Measurements from ENCODE around the gene IMMP2L.
"Not testable (repeated sequence)": the region's sequence is repeated elsewhere in the genome, so short reads cannot be mapped to it uniquely, and the experiment has no call there.

IMMP2L gene

DNA sequence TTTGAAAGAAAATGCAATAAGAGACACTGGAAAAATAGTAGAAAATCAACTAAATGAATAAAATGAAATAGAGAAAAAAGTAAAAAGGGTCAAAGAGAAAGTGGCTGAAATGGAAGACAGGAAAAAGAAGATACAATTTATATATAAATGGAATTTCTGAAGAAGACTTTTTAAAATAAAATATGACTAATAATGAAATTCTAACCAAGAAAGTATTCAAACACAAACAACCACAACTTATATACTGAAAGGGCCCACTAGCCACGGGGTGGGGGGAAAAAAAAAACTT lies 232.1 kb downstream of the IMMP2L start:
- DNase-seq (ENCODE audit: low spot score) = no peak

DNA sequence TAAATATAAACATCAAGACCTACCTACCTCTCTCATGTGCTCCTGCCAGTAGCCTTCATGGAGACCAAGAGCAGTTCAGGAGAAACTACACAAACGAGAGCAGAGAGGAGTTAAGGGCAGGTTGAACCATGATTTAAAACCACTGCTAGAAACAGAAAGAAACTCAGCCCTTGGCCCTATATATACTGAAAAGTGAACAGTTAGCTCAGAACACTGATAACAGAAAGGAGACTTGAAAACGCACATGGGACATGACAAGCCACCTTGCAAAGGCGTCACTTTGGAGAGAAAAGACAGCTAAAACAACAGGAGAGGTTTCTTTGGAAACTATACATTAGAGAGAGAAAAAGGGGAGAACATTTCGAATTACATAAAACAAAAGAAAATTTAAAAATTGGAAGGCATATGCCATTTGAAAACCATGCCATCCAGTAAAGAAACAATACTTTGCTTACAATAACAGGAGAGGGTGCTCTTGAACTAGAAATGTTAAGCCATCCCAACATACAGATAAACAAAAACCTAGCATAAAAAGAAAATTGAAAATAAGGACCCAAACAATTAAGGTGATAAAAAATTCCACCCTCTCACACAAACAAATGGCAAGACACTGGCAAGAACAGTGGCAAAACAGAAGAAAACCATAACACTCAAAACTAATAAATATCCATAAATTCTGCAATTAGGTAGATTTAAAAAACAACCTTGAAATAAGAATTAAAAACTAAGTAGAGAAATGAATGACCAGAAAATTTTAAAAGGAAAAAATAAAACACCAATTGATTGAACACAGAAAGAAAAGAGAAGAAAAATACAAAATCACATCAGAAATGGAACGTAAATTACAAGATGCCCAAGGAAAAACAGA lies 232.7 kb downstream of the IMMP2L start:
- DNase-seq (ENCODE audit: low spot score) = no peak

DNA sequence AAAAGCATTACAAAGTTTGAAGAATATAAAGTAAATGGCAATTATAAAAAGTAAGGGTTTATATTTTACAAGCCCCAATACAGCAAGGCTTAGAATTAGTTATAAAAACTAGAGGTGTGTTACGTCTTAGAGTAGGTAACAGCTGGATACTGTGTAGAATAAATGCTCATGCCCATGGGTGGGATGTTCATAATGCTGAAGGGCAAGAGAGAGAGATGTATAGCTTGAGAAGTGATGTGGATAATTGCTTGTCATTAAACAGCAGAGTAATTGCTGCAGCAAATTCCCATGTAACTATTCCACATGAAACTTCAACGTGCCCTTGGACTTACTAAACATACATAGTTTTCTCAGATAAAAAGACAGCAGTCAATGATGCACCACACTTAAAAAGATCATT lies 233.8 kb downstream of the IMMP2L start:
- DNase-seq (ENCODE audit: low spot score) = no peak

DNA sequence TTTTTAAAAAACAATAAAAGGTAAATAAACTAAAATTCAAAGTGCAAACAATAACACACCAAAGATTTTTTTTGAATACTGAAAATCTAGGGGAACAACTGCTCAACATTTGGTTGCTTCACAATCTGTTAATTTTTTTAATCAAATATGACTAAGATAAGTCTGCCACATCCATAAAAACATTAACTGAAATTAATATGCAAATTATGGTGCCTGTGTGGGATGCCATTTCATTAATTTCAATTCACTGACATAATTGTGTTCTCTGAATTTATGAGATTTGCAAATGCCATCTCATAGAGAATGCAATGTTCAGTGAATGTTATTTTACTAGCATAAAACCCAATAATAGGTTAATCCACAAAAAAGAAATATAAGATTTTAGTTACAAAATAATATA lies 237.5 kb downstream of the IMMP2L start:
- DNase-seq (ENCODE audit: low spot score) = no peak

DNA sequence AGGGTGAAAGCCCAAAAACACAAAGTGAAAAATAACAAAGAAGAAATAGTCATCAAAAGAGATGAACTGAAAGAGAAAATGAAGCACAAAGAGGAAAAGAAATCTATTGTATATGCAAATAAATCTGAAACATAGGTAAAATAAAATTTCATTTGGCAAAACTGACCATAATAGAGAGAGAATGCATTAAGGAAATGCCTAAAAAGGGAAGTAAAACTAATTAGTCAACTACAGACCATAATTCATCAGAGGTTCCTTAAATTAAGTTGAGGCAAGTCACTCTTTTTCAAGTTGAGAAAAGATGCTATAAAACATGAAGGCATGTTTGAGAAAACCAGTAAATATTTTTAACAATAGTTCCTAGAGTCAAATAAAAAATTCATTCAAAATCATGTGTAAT lies 238.1 kb downstream of the IMMP2L start:
- no peak for DNase-seq (ENCODE audit: low spot score)

DNA sequence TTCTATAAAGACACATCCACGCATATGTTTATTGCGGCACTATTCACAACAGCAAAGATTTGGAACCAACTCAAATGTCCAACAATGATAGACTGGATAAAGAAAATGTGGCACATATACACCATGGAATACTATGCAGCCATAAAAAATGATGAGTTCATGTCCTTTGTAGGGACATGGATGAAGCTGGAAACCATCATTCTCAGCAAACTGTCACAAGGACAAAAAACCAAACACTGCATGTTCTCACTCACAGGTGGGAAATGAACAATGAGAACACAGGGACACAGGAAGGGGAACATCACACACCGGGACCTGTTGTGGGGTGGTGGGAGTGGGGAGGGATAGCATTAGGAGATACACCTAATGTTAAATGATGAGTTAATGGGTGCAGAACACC lies 238.6 kb downstream of the IMMP2L start:
- DNase-seq (ENCODE audit: low spot score) = not testable (repeated sequence)

DNA sequence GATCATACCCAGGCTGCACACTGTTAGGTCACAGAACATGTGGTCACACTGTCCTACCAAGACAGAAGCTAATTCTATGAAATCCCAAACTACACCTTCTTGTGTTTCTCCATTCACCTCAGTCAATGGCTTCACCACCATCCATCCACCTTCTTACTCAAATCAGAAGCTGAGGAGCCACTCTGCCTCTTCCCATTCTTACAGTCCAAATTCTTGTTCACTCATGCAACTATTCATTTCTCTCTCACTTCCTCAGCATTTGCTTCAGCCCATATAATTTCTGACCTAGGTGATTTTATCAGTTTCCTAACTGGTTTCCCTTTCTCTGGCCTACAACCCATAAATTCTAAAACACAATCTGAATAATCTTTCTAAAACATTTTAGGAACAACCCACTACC lies 242.2 kb downstream of the IMMP2L start:
- DNase-seq (ENCODE audit: low spot score) = no peak

DNA sequence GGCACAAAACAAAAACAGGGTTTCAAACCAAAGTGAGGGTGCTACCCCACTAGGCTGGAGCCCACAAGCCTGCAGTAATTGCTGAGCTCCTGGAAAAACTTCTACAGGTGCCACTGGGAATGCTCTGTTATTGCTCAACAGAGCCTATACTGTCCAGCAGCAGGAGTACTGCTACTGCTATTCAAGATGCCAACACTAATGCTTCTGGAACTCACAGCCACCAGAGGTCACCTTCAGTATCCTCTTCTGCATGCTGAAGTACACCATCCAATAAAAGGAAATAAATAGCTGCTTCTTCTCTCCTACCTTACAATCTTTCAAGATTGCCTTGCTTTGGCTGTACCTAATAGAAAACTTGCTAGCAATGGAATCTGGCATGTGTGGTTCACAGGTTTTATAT lies 249.3 kb downstream of the IMMP2L start:
- DNase-seq (ENCODE audit: low spot score) = no peak

DNA sequence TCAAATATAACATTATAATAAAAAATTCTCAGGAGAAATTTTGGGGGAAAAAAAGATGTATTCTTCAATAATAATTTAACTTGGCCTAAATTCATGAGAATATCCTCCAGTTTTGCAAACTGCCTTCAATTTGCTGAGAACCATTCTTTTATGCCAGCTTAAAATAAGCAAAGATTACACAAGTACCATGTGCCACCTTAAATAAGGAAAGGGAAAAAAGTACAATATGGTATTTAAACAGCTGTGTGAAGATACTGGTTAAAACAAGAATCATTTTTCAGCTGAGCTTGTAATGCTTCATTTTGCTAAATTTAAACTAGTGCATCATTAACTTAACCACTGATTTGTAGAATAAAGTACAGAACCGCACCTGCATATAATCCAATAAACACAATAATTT lies 253.6 kb downstream of the IMMP2L start:
- no peak for DNase-seq (ENCODE audit: low spot score)

DNA sequence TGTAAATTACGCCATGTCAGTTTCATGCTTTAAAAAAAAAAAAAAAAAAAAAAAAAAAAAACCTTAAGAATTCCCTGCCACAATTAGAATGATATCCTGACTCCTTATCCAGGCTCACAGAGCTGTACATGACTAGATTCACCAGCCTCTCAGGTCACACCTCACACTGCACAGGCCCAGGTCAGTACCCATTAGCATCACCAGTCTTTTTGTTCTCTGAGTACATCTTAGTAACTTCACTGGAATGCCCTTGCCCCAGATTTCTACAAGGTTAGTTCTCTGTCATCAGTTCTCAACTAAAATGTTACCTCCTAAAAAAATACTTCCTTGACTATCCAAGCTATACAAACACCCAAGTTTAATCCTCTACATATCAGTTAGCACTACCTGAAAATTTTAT lies 260.4 kb downstream of the IMMP2L start:
- no peak for DNase-seq (ENCODE audit: low spot score)

DNA sequence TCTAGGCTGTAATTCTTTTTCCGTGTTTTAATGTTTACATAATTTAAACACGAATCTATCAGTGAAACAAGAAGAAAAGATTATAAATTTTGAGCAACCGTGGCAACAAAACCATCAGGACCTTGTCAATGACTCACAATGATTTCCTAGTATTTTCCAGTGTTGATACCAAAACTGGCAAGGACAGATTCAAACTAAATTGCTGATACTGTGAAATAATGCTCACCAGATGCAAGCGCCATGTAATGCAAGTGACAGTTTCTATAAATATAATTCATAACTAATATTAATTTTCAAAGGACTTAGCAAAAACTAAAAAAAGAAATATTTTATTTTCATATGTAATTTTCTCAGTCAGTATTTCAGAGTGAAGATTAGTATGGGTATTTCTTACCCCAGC lies 267.8 kb downstream of the IMMP2L start:
- DNase-seq (ENCODE audit: low spot score) = no peak

DNA sequence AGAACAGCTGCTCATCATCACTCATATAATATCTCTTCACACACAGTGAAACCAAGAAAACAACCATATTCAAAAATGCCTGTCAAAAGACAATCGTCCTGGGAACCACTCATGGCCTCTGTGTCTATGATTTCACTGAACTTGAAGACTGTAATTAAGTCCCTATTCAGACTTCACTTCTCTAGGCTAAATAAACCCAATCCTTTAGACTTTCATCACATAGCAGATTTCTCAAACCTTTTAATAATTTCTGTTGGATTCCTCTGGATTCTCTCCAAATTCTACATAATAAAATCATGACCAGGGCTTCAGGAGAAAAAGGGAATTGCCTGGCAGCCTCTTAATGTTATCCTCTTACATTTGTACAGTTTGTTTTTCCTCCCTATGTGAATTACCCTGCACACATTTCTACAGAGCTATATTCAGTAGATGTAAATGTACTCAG lies 270.2 kb downstream of the IMMP2L start:
- no peak for DNase-seq (ENCODE audit: low spot score)

DNA sequence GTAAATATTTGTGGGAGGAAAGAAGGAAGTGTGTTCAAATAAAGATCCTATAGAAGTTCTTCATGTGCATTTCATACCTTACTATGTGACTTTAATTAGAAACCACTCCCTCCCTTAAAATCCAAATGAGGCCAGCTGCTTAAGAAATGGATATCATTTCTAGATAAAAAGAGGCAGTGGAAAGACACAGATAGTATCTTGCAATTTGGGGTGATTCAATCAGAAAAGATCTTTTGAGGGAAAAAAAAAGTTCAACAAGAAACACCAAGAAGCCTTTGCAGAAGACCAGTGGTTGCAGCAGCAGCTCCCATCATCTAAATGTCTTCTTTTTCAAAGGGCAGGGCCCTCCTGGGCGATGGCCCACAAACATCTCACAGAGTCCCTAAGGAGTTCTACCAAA lies 271.3 kb downstream of the IMMP2L start:
- no peak for DNase-seq (ENCODE audit: low spot score)

DNA sequence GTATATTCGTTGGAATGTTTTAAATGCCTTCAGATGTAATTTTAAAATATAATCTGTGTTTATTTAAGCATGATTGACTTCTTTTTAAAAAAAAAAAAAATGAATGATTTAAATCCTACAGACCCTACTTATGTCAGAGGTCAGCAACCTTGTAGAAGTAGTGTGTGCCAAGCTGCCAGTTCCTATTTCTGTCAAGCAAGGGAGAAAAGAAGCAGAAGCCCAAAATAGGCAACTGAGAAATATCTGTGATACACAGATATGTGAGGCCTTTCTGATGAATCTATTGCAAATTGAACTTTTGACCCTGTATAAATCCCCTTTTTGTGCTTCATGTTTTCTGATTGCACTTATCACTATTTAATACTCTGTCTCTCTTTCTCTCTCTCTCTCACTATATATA lies 271.9 kb downstream of the IMMP2L start:
- no peak for DNase-seq (ENCODE audit: low spot score)

DNA sequence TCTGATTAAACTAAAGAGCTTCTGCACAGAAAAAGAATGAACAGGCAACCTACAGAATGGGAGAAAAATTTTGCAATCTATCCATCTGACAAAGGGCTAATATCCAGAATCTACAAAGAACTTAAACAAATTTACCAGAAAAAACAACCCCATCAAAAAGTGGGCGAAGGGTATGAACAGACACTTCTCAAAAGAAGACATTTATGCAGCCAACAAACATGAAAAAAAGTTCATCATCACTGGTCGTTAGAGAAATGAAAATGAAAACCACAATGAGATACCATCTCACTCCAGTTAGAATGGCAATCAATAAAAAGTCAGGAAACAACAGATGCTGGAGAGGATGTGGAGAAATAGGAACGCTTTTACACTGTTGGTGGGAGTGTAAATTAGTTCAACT lies 273.9 kb downstream of the IMMP2L start:
- not testable (repeated sequence) for DNase-seq (ENCODE audit: low spot score)

DNA sequence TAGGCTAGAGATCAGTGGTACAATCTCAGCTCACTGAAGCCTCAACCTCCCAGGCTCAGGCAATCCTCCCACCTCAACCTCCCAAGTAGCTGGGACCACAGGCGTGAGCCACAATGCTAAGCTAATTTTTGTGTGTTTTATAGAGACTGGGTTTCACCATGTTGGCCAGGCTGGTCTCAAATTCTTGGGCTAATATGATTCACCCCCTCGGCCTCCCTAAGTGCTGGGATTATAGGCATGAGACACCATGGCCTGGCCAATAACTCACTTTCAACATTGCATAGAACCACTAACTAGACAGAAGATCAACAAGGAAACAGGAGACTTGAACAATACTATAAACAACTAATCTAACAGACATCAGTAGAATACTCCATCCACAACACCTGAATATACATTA lies 279.7 kb downstream of the IMMP2L start:
- DNase-seq (ENCODE audit: low spot score) = no peak

DNA sequence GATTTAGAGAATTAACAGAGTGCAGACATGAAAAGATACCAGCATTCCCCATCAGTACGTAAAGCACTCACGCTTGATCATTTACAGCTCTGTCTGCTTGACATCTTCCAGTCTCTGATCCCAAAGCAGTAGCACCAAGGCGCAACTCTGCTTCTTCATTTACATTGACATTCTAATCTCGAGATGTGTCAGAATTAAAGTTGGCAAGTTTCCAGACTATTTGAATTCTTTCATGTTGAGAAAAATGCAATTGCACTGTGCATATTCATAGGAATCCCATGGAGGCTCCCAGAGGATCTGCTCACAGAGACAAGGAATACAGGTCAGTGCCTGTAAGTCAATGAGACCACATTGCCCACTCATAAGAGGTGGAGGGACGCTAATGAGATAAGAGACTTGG lies 287.4 kb downstream of the IMMP2L start:
- DNase-seq (ENCODE audit: low spot score) = no peak

DNA sequence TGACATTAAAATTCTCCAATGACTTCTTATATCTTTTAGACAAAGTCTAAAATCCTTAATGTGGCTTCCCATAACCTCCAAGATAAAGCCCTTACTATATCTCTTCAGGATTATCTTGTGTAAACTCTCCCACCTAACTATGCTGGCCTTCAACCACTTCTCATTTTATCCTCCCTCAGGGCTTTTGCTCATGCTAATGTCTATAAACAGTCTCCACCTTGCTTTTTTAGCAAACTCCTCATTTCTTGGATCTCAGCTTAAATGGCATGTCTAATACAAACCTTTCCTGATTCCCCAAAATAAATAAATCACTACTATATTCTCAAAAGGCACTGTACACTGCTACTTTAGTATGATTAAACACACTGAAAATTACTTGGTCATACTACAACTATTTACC lies 290.2 kb downstream of the IMMP2L start:
- DNase-seq (ENCODE audit: low spot score) = no peak

DNA sequence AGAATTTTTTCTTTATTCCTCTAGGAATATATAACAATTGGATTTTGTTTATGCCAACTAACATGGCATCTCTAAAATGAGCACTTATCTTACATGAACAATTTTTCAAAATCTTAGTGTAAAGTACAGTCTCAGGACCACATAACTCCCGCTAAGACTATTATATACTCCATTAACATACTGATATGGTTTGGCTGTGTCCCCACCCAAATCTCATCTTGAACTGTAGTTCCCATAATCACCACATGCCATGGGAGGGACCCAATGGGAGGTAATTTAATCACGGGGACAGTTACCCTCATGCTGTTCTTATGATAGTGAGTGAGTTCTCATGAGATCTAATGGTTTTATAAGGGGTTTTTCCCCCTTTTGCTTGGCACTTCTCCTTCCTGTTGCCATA lies 291.5 kb downstream of the IMMP2L start:
- not testable (repeated sequence) for DNase-seq (ENCODE audit: low spot score)

DNA sequence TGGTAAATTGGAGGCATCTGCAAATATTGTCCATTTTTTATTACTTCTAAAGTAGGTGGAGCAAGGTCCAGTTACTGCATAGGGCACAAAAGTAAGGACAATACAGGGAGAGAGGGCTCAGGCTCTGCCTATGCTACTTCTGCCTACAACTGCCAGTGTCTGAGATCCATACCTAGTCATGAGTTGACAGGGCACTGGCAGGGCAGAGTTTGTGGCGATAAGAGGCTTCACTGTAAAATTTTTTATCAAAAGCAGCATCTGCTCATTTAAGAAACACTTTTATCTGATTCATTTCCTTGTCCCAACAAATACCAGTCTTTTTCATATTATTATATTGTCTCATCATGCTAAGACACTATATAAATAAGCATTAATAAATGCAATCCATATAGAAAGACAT lies 293.4 kb downstream of the IMMP2L start:
- no peak for DNase-seq (ENCODE audit: low spot score)

DNA sequence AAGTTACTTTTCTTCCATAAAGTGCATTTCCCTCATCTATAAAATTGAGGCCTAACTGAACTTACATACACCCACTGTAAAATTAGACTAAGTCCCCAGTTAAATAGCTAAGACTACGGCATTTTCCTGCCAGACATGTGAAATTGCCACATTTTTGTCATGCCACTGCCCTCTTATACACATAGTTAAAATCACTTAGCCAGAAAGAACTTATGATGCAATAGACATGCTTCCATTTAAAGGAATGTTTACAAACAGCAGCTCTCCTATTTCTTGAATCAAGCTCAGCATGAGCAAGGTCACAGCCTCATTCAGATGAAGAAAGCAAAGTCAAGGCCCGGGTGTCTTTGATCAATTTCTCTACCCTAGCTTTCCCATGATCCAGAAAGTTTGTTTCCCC lies 295.7 kb downstream of the IMMP2L start:
- no peak for DNase-seq (ENCODE audit: low spot score)

DNA sequence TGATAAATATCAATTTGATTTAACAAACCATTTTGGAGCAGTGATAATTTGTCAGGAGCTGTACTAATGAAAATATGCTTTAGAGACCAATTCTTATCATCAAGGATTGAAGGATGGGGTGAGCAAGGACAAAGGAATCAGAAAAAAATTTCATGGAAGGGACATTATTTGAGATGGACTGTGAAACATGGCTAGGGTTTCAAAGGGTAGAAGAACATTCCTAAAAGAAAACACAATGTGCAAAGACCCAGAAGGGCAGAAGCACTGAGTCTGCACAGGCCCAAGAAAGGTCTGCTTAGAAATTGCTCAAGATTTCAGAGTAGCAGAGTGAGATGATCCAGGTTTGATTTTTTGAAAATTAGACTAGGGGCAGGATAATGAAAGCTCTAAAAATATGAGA lies 296.9 kb downstream of the IMMP2L start:
- no peak for DNase-seq (ENCODE audit: low spot score)

DNA sequence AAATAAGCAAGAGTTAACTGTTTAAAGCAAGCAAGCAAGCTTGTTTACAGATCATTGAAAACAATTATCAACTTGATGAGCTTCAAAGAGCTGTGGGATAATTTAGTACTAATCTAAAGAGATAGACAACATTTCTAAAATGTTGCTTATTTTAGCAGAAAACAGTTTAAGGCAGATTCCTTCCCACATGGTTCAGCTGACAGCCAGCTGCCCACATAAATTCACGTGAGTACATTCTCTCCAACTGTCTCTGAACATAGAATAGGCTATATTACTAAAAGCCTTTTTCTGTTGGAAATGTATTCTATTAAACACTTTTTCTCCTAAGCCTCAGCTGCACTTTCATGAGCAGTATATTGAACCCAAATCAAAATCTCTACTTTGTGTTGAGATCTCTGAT lies 297.3 kb downstream of the IMMP2L start:
- DNase-seq (ENCODE audit: low spot score) = no peak

DNA sequence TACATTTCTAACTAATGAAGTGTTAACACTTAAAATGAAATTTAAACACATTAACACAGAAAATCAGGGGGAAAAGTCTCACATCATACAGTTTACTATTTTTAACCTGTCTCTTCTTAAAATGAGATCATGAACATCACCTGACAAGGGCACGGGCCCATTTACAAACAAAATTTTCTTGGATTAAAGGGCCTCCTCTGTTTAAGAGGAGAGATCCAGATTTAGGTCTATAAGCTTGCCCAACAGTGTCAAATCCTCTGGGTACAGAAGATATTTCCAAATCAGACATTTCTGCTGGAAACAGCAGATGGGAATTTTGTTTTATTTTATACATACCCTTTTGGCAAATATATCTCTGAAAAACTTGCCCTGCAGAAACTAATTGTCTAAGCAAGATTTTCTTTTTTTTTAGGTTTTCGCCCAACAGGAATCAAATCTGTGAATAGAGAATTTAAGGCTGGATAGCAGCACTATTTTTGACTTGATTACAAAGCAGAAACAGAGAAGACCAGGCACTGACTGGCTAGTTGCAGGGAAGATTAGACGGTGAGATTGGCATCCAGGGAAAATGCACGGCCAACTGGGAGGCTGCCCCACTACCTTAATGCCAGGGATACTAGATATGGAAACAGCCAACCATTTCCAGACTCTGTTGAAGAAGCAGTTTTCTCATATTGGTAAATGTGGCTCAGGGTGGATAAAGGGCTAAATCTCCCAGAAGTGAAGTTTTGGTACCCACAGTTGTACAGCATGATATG lies 298.0 kb downstream of the IMMP2L start:
- DNase-seq (ENCODE audit: low spot score) = no peak

Measured in D341Med (cell line).